K562 (cell line): ENCODE results near the gene YBEY. TPM values are rescaled to one million over a fixed set of nuclear protein-coding genes. Genes with fewer than 3 reads are reported as not detected.

Source experiments
- C11orf30 ChIP-seq: fragments of 450-650 bp; IDR thresholded peaks from 2 replicates; pipeline ENCODE4 v1.6.1; 2016; ENCODE audit warnings: low read depth, mild to moderate bottlenecking
- CHCHD3 ChIP-seq: fragments of 250-450 bp; sonication (Bioruptor Pico); IDR thresholded peaks from 2 replicates; pipeline ENCODE4 v2.1.2; 2022; ENCODE audit warnings: mild to moderate bottlenecking
- CTCFL ChIP-seq: IDR thresholded peaks from 2 replicates; pipeline ENCODE4 v1.6.1; 2011; ENCODE audit warnings: borderline replicate concordance, low read depth, mild to moderate bottlenecking, moderate library complexity, low read length; ENCODE audit not compliant: insufficient read depth, poor library complexity, severe bottlenecking
- ELF4 ChIP-seq: fragments of 450-650 bp; formaldehyde crosslinking; IDR thresholded peaks from 2 replicates; pipeline ENCODE4 v1.4.0; 2022; ENCODE audit warnings: missing genetic modification characterization
- FOXA3 ChIP-seq, 2 experiments: fragments of 450-650 bp in 1 of 2; sonication (generic) in 1 of 2; formaldehyde crosslinking; IDR thresholded peaks in 1 of 2; conservative IDR thresholded peaks in 1 of 2; 2 replicates each; pipeline versions ENCODE4 v1.4.0 to v1.8.0; 2020 to 2022; ENCODE audit warnings: mild to moderate bottlenecking in 2 of 2, missing genetic modification reagents in 1 of 2
- HES1 ChIP-seq: fragments of 450-650 bp; IDR thresholded peaks from 2 replicates; pipeline ENCODE4 v1.6.1; 2016; ENCODE audit warnings: low read depth, mild to moderate bottlenecking, moderate library complexity
- HSF4 ChIP-seq: fragments of 250-450 bp; sonication (Bioruptor Pico); IDR thresholded peaks from 2 replicates; pipeline ENCODE4 v2.1.2; 2022; ENCODE audit warnings: mild to moderate bottlenecking, moderate library complexity, borderline replicate concordance
- IFI16 ChIP-seq: fragments of 250-450 bp; sonication (Bioruptor Pico); IDR thresholded peaks from 2 replicates; pipeline ENCODE4 v2.1.2; 2022; ENCODE audit warnings: mild to moderate bottlenecking, inconsistent platforms
- KAT8 ChIP-seq: fragments of 450-650 bp; IDR thresholded peaks from 2 replicates; pipeline ENCODE4 v1.6.1; 2016; ENCODE audit warnings: low read depth, mild to moderate bottlenecking
- NCOA2 ChIP-seq, 2 experiments: fragments of 450-650 bp; IDR thresholded peaks; 2 replicates each; pipeline ENCODE4 v1.6.1; 2018; ENCODE audit warnings: mild to moderate bottlenecking in 2 of 2, moderate library complexity in 1 of 2; ENCODE audit not compliant: partially characterized antibody in 2 of 2
- NCOA6 ChIP-seq: fragments of 450-650 bp; IDR thresholded peaks from 2 replicates; pipeline ENCODE4 v1.6.1; 2017; ENCODE audit warnings: mild to moderate bottlenecking
- PBX2 ChIP-seq, 2 experiments: IDR thresholded peaks in 1 of 2; conservative IDR thresholded peaks in 1 of 2; 2 replicates each; pipeline ENCODE4 v1.6.1; 2016; ENCODE audit warnings: low read depth in 2 of 2, mild to moderate bottlenecking in 1 of 2, missing compliant biosample characterization in 1 of 2, missing genetic modification characterization in 1 of 2, moderate library complexity in 1 of 2
- PRPF4 ChIP-seq: fragments of 200-400 bp; formaldehyde crosslinking; IDR thresholded peaks from one replicate; pipeline ENCODE4 v1.6.1; 2017; ENCODE audit warnings: low read length, low read depth, mild to moderate bottlenecking; ENCODE audit not compliant: insufficient read depth, poor library complexity, severe bottlenecking
- TAL1 ChIP-seq: fragments of 450-650 bp; IDR thresholded peaks from 2 replicates; pipeline ENCODE4 v1.6.1; 2016; ENCODE audit warnings: mild to moderate bottlenecking
- ZNF431 ChIP-seq: sonication (generic); formaldehyde crosslinking; IDR thresholded peaks from 2 replicates; pipeline ENCODE4 v1.8.0; 2022; ENCODE audit warnings: mild to moderate bottlenecking, missing genetic modification reagents
- ZNF592 ChIP-seq: fragments of 450-650 bp; IDR thresholded peaks from 2 replicates; pipeline ENCODE4 v1.6.1; 2017; ENCODE audit warnings: antibody characterized with exemption, mild to moderate bottlenecking
- ZNF778 ChIP-seq: fragments of 450-650 bp; formaldehyde crosslinking; IDR thresholded peaks from 2 replicates; pipeline ENCODE4 v1.4.0; 2020; ENCODE audit warnings: mild to moderate bottlenecking, moderate library complexity
- polyA plus RNA-seq, 8 experiments: library from polyadenylated mRNA; depleted of rRNA in 4 of 8; stranded (reverse) in 5 of 8; unstranded in 3 of 8; fragments of >200 nt; fragmentation: Nextera tagmentation in 2 of 8; fragmentation: Illumina TruSeq in 1 of 8; extraction: Ambion mirVana in 2 of 8; extraction: Trizol in 1 of 8; gene quantifications; 2 replicates each; pipeline versions ENCODE4 v1.2.1 to v1.2.3, GENCODE V29; 2011 to 2014; ENCODE audit warnings: inconsistent platforms in 1 of 8, missing spikeins in 1 of 8
- total RNA-seq, 7 experiments: library from RNA; depleted of rRNA in 6 of 7; stranded (reverse); fragments of >200 nt in 6 of 7; fragmentation: Illumina TruSeq in 2 of 7; extraction: Trizol in 2 of 7; gene quantifications; 2 replicates each; pipeline versions ENCODE4 v1.2.1 to v1.2.3, GENCODE V29; 2011 to 2021; ENCODE audit warnings: low replicate concordance in 1 of 7

The YBEY gene
- total and polyA plus RNA-seq, 9 of the 15 experiments (the other 6 are each of a cell fraction or from before 2014, with no cell fraction given) = 6.4 to 28.0 (median 12.4) TPM

GRCh38 chr21:46325073-46325912 lies 39.2 kb downstream of the YBEY start (continued):
- TF ChIP-seq PBX2 (CRISPR knock-in tag; IDR thresholded peaks at IDR 0.05; ENCODE audit: low read depth) (no peak), PBX2 (tag; conservative IDR thresholded peaks at IDR 0.05; ENCODE audit: low read depth) (no peak), IFI16 (CRISPR knock-in tag) (no peak), HES1 (no peak), PRPF4 (peak; percentile 13), NCOA2 (IDR thresholded peaks at IDR 0.05; ENCODE audit: partially characterized antibody in 2 of 2) (no peak), ZNF592 (no peak; the same call in 1 of the 2 replicates), HSF4 (CRISPR knock-in tag) (no peak), KAT8 (no peak), NCOA6 (no peak), ZNF778 (CRISPR knock-in tag) (no peak), ZNF431 (CRISPR knock-in tag) (peak; percentile 62; the same call in 1 of the 2 replicates), ELF4 (CRISPR knock-in tag) (no peak), FOXA3 (CRISPR knock-in tag; conservative IDR thresholded peaks at IDR 0.05 in 1 of 2, IDR thresholded peaks at IDR 0.05 in 1 of 2) (no peak), TAL1 (no peak), C11orf30 (no peak), CHCHD3 (no peak), CTCFL (peak; percentile 99)
